GM12891 (cell line): ENCODE results near the gene SAMD4B.

Experiments used
- POLR2A ChIP-seq: IDR thresholded peaks from 2 replicates; pipeline ENCODE4 v1.6.1; 2011; ENCODE audit warnings: low read depth, low read length, control low read depth
- POLR2AphosphoS5 ChIP-seq: IDR thresholded peaks from 2 replicates; pipeline ENCODE4 v1.6.1; 2011; ENCODE audit warnings: low read depth, low read length, control low read depth
- SPI1 ChIP-seq: IDR thresholded peaks from 2 replicates; pipeline ENCODE4 v1.6.1; 2011; ENCODE audit warnings: low read depth, low read length, control low read depth
- TAF1 ChIP-seq: IDR thresholded peaks from 2 replicates; pipeline ENCODE4 v1.6.1; 2011; ENCODE audit warnings: low read depth, low read length, control low read depth

DNA sequence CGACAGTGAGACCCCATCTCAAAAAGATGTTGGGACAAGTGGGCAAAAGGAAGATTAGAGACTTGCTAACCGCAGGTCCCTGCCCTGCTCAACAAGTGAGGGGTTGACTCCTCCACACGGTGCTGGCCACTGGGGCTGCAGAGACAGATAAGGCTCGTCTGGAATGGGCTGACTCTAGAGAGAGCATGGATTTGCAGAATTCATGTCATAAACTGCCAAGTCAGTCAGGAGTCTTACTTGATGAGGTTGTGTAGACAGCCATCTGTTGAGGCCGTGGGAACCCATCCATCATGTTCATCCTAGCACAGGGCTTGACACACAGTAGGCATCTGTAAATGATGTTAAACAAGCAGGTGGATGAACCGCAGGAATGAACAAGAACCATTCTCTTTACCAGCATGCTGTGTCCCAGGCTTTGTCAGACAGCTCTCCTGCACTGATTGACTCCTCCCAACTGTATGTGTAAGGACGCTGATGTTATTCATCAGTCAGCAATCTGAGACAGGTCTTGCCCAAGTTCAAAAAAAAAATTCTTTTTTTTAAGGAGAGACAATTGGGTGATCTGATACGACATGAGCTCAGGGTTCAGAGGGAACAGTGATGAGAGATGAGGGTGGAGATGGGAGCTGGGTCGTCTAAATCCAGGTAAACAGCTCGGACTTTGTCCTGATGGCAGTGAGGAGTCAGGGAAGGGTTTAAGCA, 39.8 kb downstream of the SAMD4B start:
- TF ChIP-seq POLR2A (no peak), SPI1 (no peak), TAF1 (no peak), POLR2AphosphoS5 (no peak)
